Endothelial cell (in vitro differentiated cells): ENCODE measurements around the gene TMEM50B. TPM values are rescaled to one million over a fixed set of nuclear protein-coding genes. Genes with fewer than 3 reads are reported as not detected.
A peak's percentile ranks its signal among the peaks of the same experiment; 100 is the strongest.

ENCODE experiments used
- DNase-seq: peaks from one replicate; pipeline ENCODE4 v3.0.0; 2021; ENCODE audit warnings: low spot score
- H3K27ac Mint-ChIP-seq: one replicate; pipeline ENCODE4 v1.8.0; 2021; ENCODE audit warnings: mixed read lengths, inconsistent platforms; ENCODE audit not compliant: unreplicated experiment
- H3K27me3 Mint-ChIP-seq: one replicate; pipeline ENCODE4 v1.8.0; 2021; ENCODE audit warnings: mild to moderate bottlenecking, moderate library complexity, mixed read lengths, inconsistent platforms; ENCODE audit not compliant: unreplicated experiment
- H3K36me3 Mint-ChIP-seq: one replicate; pipeline ENCODE4 v1.8.0; 2021; ENCODE audit warnings: mild to moderate bottlenecking, low read depth, mixed read lengths, inconsistent platforms; ENCODE audit not compliant: unreplicated experiment
- H3K4me1 Mint-ChIP-seq: one replicate; pipeline ENCODE4 v1.8.0; 2021; ENCODE audit warnings: mild to moderate bottlenecking, mixed read lengths, inconsistent platforms; ENCODE audit not compliant: unreplicated experiment
- H3K4me3 Mint-ChIP-seq: one replicate; pipeline ENCODE4 v1.8.0; 2021; ENCODE audit warnings: mild to moderate bottlenecking, mixed read lengths, inconsistent platforms; ENCODE audit not compliant: unreplicated experiment
- H3K9me3 Mint-ChIP-seq: one replicate; pipeline ENCODE4 v1.8.0; 2021; ENCODE audit warnings: mixed read lengths, inconsistent platforms; ENCODE audit not compliant: unreplicated experiment
- CTCF ChIP-seq: fragments of 200-600 bp; sonication (generic); IDR thresholded peaks from one replicate; pipeline ENCODE4 v1.5.0; 2021; ENCODE audit warnings: antibody characterized with exemption; ENCODE audit not compliant: unreplicated experiment
- total RNA-seq: library from RNA; stranded (reverse); fragmentation: NEBNext Ultra II Directional; extraction: Animal tissue kit (Norgen Biotek cat#: 25700); gene quantifications from one replicate; pipeline ENCODE4 v1.2.1, GENCODE V29; 2021; ENCODE audit not compliant: unreplicated experiment

TMEM50B gene
- total RNA-seq, 1 donor from 2014 or later, result 35.5 TPM

- H3K4me1 Mint-ChIP-seq, result peaks cover 6% of the 10 kb centered on the region
- peak; percentile 36 for DNase-seq
- H3K27ac Mint-ChIP-seq, result peak within 1 kb of the TSS; percentile 86
- TF ChIP-seq CTCF, result no peak
- peaks cover 7% of the 10 kb centered on the region for H3K27me3 Mint-ChIP-seq
- H3K4me3 Mint-ChIP-seq, result peak within 1 kb of the TSS; percentile 97
- H3K9me3 Mint-ChIP-seq, result no peaks in the 10 kb centered on the region
- peaks cover 3% of the 10 kb centered on the region for H3K36me3 Mint-ChIP-seq
Measured at GRCh38 chr21:33403128-33403785, 76.5 kb downstream of the TMEM50B start, which contains the start of gene IFNGR2. Gene IFNGR2 (plus strand): TSS chr21:33403413. CDS start chr21:33403544, 131 bp downstream.

- DNase-seq, result peak; percentile 20
- no peak for TF ChIP-seq CTCF
Measured at GRCh38 chr21:33402001-33402979, 77.5 kb downstream of the TMEM50B start.

GRCh38 chr21:33401630-33401992, 78.2 kb downstream of the TMEM50B start:
- Mint-ChIP-seq H3K4me1 (peaks cover 6% of the 10 kb centered on the region), H3K36me3 (peaks cover 3% of the 10 kb centered on the region), H3K27ac (no peak overlapping the region), H3K4me3 (no peak overlapping the region), H3K9me3 (no peaks in the 10 kb centered on the region), H3K27me3 (peaks cover 7% of the 10 kb centered on the region)
- no peak for DNase-seq
- no peak for TF ChIP-seq CTCF

More at GRCh38 chr21:33402001-33402979, 77.5 kb downstream of the TMEM50B start:
- Mint-ChIP-seq H3K4me1 (peaks cover 6% of the 10 kb centered on the region), H3K4me3 (peak overlapping the region; percentile 85), H3K9me3 (no peaks in the 10 kb centered on the region), H3K27ac (no peak overlapping the region), H3K27me3 (peaks cover 7% of the 10 kb centered on the region), H3K36me3 (peaks cover 3% of the 10 kb centered on the region)

Other genes starting within 250 kb of the TMEM50B start
- 13.0 TPM for gene IL10RB, start 213.6 kb downstream of the TMEM50B start, total RNA-seq
- gene IFNAR1, start 155.0 kb downstream of the TMEM50B start, total RNA-seq, result 34.8 TPM
- 32.1 TPM for gene IFNGR2, start 76.6 kb downstream of the TMEM50B start, total RNA-seq
- 3.3 TPM for gene DNAJC28, start 11.7 kb upstream of the TMEM50B start, total RNA-seq
- gene GART, start 62.1 kb upstream of the TMEM50B start, total RNA-seq, result 76.1 TPM
- gene SON, start 63.1 kb upstream of the TMEM50B start, total RNA-seq, result 311 TPM
- 18.0 TPM for gene DONSON, start 108.7 kb upstream of the TMEM50B start, total RNA-seq
- gene CRYZL1, start 161.8 kb upstream of the TMEM50B start, total RNA-seq, result 32.2 TPM
- 68.2 TPM for gene ITSN1, start 162.5 kb upstream of the TMEM50B start, total RNA-seq